Adipose tissue (tissue), 3 donors: ENCODE results near the gene ATXN7L3. TPM values are rescaled to one million over a fixed set of nuclear protein-coding genes. Genes with fewer than 3 reads are reported as not detected.
"Not testable (repeated sequence)": the region's sequence is repeated elsewhere in the genome, so short reads cannot be mapped to it uniquely, and the experiment has no call there.

Source experiments
- H3K27ac ChIP-seq: one replicate; pipeline ENCODE4 v1.5.1; 2013; ENCODE audit warnings: low read depth, low read length
- WGBS, 3 donors: extraction: QIAGEN DNeasy Blood & Tissue Kit; methylation state at CpG; one replicate each; pipeline ENCODE4 v1.1.7; 2013; 5-methylcytosine and 5-hydroxymethylcytosine counted together
- polyA plus RNA-seq, 3 donors: library from polyadenylated mRNA; stranded (reverse); fragments of 200-250 nt; gene quantifications; one replicate each; pipeline ENCODE4 v1.2.3, GENCODE V29; 2013
- donor health status: healthy with polysubstance abuse.
- donor health status: Bipolar disorder and iron deficiency.
- donor health status: healthy.

The ATXN7L3 gene
- polyA plus RNA-seq, 3 donors = 14.5 to 34.8 (median 28.1) TPM

DNA sequence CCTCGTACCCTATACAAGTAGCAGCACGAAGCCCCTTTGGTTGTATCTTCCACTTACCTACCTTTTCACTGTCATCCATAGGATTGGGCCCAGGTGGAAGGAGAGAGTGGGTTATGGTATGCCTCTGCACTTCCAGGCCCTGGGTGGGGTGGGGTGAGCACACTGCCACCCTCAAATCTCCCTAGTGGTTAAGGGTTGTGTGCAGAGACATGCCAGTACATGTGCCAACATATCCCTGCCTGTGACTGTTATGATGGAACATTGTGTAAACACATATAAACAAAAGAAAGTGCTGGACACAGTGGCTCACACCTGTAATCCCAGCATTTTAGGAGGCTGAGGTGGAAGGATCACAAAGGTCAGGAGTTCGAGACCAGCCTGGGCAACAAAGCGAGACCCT lies 46.8 kb downstream of the ATXN7L3 start:
- H3K27ac ChIP-seq = no peak overlapping the region
- WGBS, 3 donors = 97 to 99% (median 98%) methylated on average over 4 of the region's 4 CpGs

DNA sequence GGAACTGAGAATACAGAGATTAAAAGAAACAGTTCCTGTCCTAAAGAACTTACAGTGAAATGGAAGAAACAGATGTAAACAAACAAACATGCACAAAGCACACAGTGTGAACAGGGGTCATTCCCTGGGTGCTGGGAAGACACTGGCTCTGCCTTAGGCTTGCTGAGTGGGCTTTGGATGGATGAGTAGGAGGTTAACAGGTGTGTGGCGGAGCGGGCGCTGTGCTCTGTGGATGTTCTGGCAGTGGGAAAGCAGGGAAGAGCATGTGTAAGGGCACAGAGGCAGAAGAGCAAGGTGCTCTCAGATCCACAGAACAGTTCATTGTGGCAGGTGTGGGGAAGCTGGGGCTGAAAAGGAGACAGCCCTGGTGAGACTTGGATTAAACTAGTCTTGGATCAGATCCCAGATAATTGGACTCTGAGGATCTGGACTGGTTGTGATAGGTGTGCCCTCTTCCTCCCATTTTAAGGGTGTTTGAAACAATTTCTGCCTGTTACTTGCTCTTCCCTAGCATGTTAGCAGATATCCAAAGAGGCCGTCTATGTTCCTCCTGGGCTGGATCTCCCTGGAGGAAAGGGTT lies 49.8 kb downstream of the ATXN7L3 start:
- WGBS, 3 donors = 90 to 97% (median 94%) methylated on average over 4 of the region's 4 CpGs
- H3K27ac ChIP-seq = no peak overlapping the region

DNA sequence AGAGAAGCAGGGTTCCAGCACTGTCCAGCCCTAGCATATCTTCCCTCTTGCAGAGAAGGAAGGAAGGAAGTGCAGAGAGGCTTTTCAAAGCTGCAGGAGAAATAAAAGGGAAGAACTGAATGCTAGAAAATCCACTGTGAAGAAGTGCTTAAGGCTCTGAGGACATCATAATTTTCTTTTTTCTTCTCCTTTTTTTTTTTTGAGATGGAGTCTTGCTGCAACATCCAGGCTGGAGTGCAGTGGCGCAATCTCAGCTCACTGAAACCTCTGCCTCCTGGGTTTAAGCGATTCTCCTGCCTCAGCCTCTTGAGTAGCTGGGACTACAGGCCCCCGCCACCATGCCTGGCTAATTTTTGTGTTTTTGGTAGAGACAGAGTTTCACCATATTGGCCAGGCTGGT lies 50.6 kb downstream of the ATXN7L3 start:
- 64 to 96% (median 66%) methylated on average over 3 of the region's 3 CpGs for WGBS, 3 donors
- not testable (repeated sequence) for H3K27ac ChIP-seq

DNA sequence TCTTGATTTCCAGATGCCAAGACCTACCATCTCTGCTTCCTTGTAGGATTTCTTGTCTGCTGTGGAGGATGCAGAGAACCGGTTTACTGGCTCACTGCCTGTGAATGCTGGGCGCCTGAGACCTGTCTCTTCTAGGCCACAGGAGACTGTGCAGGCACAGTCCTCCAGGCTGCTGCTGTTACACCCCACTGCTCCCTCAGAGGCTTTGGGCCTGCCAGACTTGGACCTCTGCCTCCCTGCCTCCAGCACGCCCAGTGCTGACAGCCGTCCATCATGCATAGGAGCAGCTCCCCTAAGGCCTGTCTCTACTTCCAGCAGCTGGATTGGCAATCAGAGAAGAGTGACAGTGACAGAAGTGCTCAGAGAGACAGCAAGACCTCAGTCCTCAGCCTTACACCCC lies 51.9 kb downstream of the ATXN7L3 start:
- H3K27ac ChIP-seq = no peak overlapping the region
- WGBS, 3 donors = 81 to 92% (median 81%) methylated on average over 4 of the region's 4 CpGs

DNA sequence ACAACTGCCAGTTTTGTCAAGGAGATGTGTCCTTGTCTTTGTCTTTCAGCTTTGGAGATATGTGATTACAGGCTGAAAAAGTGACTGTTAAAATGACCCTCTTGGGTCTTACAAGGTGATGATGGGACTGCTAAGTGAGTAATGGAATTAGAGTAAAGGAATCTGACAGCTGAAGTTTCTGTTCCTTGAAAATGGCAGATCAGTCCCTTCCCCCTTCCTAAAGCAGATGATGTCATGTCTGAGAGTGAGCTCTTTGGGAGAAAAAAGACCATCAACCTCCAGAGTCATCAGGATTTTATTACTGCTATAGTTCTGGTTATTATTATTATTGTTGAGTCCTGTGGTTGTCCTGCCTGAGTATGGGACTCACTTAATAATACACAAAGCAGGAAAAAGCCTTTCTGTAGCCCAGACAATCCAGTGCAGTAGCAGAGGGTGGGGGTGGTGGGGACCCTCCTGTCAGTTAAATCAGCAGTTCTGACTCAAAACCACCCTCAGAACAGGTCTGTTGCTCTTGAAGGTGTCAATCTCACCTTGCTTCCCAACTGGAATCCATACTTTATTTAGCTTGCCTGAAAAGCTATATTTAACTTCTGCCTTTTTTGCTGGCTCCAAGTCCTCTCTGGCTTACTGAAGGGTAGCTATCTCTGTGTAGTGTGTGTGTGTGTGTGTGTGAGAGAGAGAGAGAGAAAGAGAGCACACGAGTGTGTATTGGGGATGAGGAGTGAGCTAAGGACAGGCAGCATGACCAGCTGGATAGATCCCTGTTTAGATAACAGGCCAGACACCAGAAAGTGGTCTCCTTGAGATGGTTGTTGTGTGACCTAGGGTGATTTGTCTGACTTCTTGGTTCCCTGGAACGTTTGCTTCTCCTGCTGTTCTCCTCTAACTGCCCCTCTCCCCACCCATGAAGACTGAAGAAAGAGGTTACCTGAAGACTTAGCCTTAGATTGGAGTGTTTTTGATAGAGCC lies 53.0 kb downstream of the ATXN7L3 start:
- 46 to 64% (median 58%) methylated on average over 2 of the region's 2 CpGs for WGBS, 3 donors
- no peak overlapping the region for H3K27ac ChIP-seq

DNA sequence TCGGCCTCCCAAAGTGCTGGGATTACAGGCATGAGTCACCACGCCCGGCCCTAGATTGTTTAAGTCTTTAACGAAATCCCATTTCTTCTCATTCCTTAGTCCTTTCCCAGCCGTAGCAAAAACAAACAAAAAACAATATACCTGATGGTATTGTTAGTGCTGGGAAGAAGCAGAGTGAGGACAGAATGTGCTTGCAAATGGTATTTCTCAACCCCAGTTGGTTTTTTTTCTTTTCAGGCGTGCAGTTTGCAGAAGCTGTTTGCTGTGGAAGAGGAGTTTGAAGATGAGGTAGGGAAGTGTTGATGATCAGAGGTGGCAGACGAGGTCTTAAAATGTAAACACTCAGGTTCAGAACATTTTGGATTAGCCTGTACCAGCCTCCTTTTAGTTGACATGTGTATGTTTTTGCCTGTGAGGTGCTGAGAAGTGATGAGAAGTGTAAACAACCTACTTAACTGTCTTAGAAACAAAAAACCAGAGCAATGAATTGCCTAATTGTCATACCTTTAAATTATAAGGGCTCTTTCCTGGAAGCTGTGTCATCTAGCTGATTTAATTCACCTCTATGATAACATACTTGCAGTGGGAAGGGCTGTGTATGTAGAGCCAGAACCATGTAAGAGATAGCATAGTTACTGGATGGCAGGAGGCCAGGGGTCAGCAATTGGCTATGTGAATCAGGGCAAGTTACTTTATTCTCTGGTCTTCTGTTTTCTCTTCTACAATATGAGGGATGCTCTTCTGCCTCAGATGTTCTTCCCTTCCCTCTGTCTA lies 54.5 kb downstream of the ATXN7L3 start:
- no peak overlapping the region for H3K27ac ChIP-seq
- WGBS, 3 donors = 78 to 79% (median 79%) methylated on average over 7 of the region's 7 CpGs

DNA sequence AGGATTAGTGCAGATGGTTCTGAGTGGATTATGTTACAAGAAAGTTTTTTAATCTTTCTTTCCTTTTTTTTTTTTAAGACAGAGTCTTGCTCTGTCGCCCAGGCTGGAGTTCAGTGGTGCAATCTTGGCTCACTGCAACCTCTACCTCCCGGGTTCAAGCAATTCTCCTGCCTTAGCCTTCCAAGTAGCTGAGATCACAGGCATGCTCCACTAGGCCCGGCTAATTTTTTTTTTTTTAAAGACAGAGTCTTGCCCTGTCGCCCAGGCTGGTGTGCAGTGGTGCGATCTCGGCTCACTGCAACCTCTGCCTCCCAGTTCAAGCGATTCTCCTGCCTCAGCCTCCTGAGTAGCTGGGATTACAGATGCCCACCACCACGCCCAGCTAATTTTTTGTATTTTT lies 55.8 kb downstream of the ATXN7L3 start:
- H3K27ac ChIP-seq = not testable (repeated sequence)
- WGBS, 3 donors = 79 to 92% (median 82%) methylated on average over 8 of the region's 8 CpGs

Other genes with a start within 250 kb of the ATXN7L3 start
- gene PYY, start 245.9 kb downstream of the ATXN7L3 start, polyA plus RNA-seq = not detected
- 1 to 10 TPM in 1 of 3 donors, under 1 TPM in 2; 0.34 to 1.0 (median 0.45) TPM for gene NAGS, start 195.3 kb downstream of the ATXN7L3 start, polyA plus RNA-seq
- 10 to 100 TPM; 18.7 to 35.4 (median 22.9) TPM for gene TMEM101, start 184.9 kb downstream of the ATXN7L3 start, polyA plus RNA-seq
- gene LSM12, start 133.2 kb downstream of the ATXN7L3 start, polyA plus RNA-seq = 10 to 100 TPM; 13.7 to 30.6 (median 28.6) TPM
- gene G6PC3, start 129.1 kb downstream of the ATXN7L3 start, polyA plus RNA-seq = 10 to 100 TPM; 39.4 to 85.3 (median 39.5) TPM
- gene HDAC5, start 76.2 kb downstream of the ATXN7L3 start, polyA plus RNA-seq = 10 to 100 TPM; 19.3 to 37.6 (median 34.1) TPM
- gene HROB, start 58.0 kb downstream of the ATXN7L3 start, polyA plus RNA-seq = 1 to 10 TPM in 2 of 3 donors, under 1 TPM in 1; 0.37 to 2.7 (median 2.6) TPM
- gene ASB16, start 29.2 kb downstream of the ATXN7L3 start, polyA plus RNA-seq = under 1 TPM in 2 of 3 donors, not detected in 1; 0.13 to 0.92 TPM
- gene TMUB2, start 12.9 kb downstream of the ATXN7L3 start, polyA plus RNA-seq = 10 to 100 TPM; 20.7 to 33.5 (median 28.7) TPM
- gene UBTF, start 19.8 kb upstream of the ATXN7L3 start, polyA plus RNA-seq = 10 to 100 TPM; 28.2 to 40.9 (median 35.3) TPM
- under 1 TPM in 1 of 3 donors, not detected in 2; 0.10 TPM for gene SLC4A1, start 68.3 kb upstream of the ATXN7L3 start, polyA plus RNA-seq
- 1 to 10 TPM in 1 of 3 donors, under 1 TPM in 1, not detected in 1; 0.25 to 4.2 TPM for gene RUNDC3A, start 108.7 kb upstream of the ATXN7L3 start, polyA plus RNA-seq
- gene SLC25A39, start 124.9 kb upstream of the ATXN7L3 start, polyA plus RNA-seq = 10 to 100 TPM; 86.9 to 90.1 (median 87.2) TPM
- gene GRN, start 145.4 kb upstream of the ATXN7L3 start, polyA plus RNA-seq = 100 to 1,000 TPM in 2 of 3 donors, 10 to 100 TPM in 1; 65.3 to 151 (median 104) TPM
- gene FAM171A2, start 164.0 kb upstream of the ATXN7L3 start, polyA plus RNA-seq = under 1 TPM; 0.30 to 1.00 (median 0.90) TPM
- gene ITGA2B, start 189.8 kb upstream of the ATXN7L3 start, polyA plus RNA-seq = 1 to 10 TPM in 1 of 3 donors, under 1 TPM in 2; 0.35 to 1.1 (median 0.90) TPM